Hematopoietic multipotent progenitor cell treated with erythropoietin and hydrocortisone succinate and interleukin-3 and kit ligand, for 6 days (in vitro differentiated cells): ENCODE measurements around the gene CNTN4.
A peak's percentile ranks its signal among the peaks of the same experiment; 100 is the strongest.

ENCODE experiments used
- DNase-seq: peaks from one replicate; pipeline ENCODE4 v3.0.0-alpha.2; 2015

Gene CNTN4

GRCh38 chr3:2153547-2153946, 54.9 kb downstream of the CNTN4 start:
- no peak for DNase-seq

GRCh38 chr3:2154621-2155020, 56.0 kb downstream of the CNTN4 start:
- no peak for DNase-seq

- DNase-seq, result peak; percentile 29
These were observed 57.7 kb downstream of the CNTN4 start for GRCh38 chr3:2156244-2156847.

- DNase-seq, result no peak
These were observed 60.2 kb downstream of the CNTN4 start for GRCh38 chr3:2158828-2159227.

GRCh38 chr3:2166552-2166951, 67.9 kb downstream of the CNTN4 start:
- DNase-seq, result peak; percentile 3

GRCh38 chr3:2172561-2173171, 74.0 kb downstream of the CNTN4 start:
- no peak for DNase-seq

- DNase-seq, result no peak
These were observed 82.0 kb downstream of the CNTN4 start for GRCh38 chr3:2180634-2181033.

- DNase-seq, result no peak
These were observed 100.2 kb downstream of the CNTN4 start for GRCh38 chr3:2198776-2199279.

- DNase-seq, result no peak
These were observed 105.4 kb downstream of the CNTN4 start for GRCh38 chr3:2204054-2204453.

- no peak for DNase-seq
These were observed 107.0 kb downstream of the CNTN4 start for GRCh38 chr3:2205692-2206091.

GRCh38 chr3:2206536-2206935, 107.9 kb downstream of the CNTN4 start:
- DNase-seq, result no peak

GRCh38 chr3:2211568-2211967, 112.9 kb downstream of the CNTN4 start:
- no peak for DNase-seq

GRCh38 chr3:2212206-2212605, 113.5 kb downstream of the CNTN4 start:
- no peak for DNase-seq

GRCh38 chr3:2218375-2218774, 119.7 kb downstream of the CNTN4 start:
- DNase-seq, result no peak

GRCh38 chr3:2218816-2219215, 120.2 kb downstream of the CNTN4 start:
- DNase-seq, result no peak

GRCh38 chr3:2236203-2236602, 137.5 kb downstream of the CNTN4 start:
- DNase-seq, result no peak

- no peak for DNase-seq
These were observed 145.5 kb downstream of the CNTN4 start for GRCh38 chr3:2244137-2244536.

- no peak for DNase-seq
These were observed 148.4 kb downstream of the CNTN4 start for GRCh38 chr3:2246873-2247648.

- no peak for DNase-seq
These were observed 149.2 kb downstream of the CNTN4 start for GRCh38 chr3:2247831-2248230.

GRCh38 chr3:2250783-2251182, 152.1 kb downstream of the CNTN4 start:
- no peak for DNase-seq

- no peak for DNase-seq
These were observed 163.1 kb downstream of the CNTN4 start for GRCh38 chr3:2261747-2262146.

- no peak for DNase-seq
These were observed 163.5 kb downstream of the CNTN4 start for GRCh38 chr3:2262204-2262603.

- DNase-seq, result no peak
These were observed 167.9 kb downstream of the CNTN4 start for GRCh38 chr3:2266606-2267005.

- DNase-seq, result no peak
These were observed 170.1 kb downstream of the CNTN4 start for GRCh38 chr3:2268779-2269178.
